Nephron progenitor cell (in vitro differentiated cells): Measurements from ENCODE around the gene CEP164.

Experiments used
- DNase-seq: peaks from one replicate; pipeline ENCODE4 v3.0.0; 2021
- H3K27ac Mint-ChIP-seq: 2 replicates; pipeline ENCODE4 v1.8.0; 2021; ENCODE audit warnings: mild to moderate bottlenecking, moderate library complexity, mixed read lengths
- H3K27me3 Mint-ChIP-seq: 2 replicates; pipeline ENCODE4 v1.8.0; 2021; ENCODE audit warnings: mild to moderate bottlenecking, low read depth, mixed read lengths; ENCODE audit not compliant: poor library complexity
- H3K36me3 Mint-ChIP-seq: 2 replicates; pipeline ENCODE4 v1.8.0; 2021; ENCODE audit warnings: low read depth, mixed read lengths
- H3K4me1 Mint-ChIP-seq: 2 replicates; pipeline ENCODE4 v1.8.0; 2021; ENCODE audit warnings: mixed read lengths
- H3K4me3 Mint-ChIP-seq: 2 replicates; pipeline ENCODE4 v1.8.0; 2021; ENCODE audit warnings: mild to moderate bottlenecking, moderate library complexity, mixed read lengths
- H3K9me3 Mint-ChIP-seq: 2 replicates; pipeline ENCODE4 v1.8.0; 2021; ENCODE audit warnings: mild to moderate bottlenecking, moderate library complexity, mixed read lengths
- CTCF ChIP-seq: fragments of 200-600 bp; sonication (generic); IDR thresholded peaks from 2 replicates; pipeline ENCODE4 v1.5.0; 2021; ENCODE audit warnings: antibody characterized with exemption

The CEP164 gene

GRCh38 chr11:117356126-117356890 is 28.7 kb downstream of the CEP164 start:
- Mint-ChIP-seq H3K9me3 (no peaks in the 10 kb centered on the region), H3K36me3 (peaks cover 44% of the 10 kb centered on the region), H3K4me3 (no peak overlapping the region), H3K4me1 (no peaks in the 10 kb centered on the region), H3K27me3 (no peaks in the 10 kb centered on the region), H3K27ac (no peak overlapping the region)
- TF ChIP-seq CTCF: no peak
- no peak for DNase-seq

- no peaks in the 10 kb centered on the region for H3K4me1 Mint-ChIP-seq
- TF ChIP-seq CTCF: no peak
- peaks cover 59% of the 10 kb centered on the region for H3K36me3 Mint-ChIP-seq
- no peak for DNase-seq
- H3K4me3 Mint-ChIP-seq: no peak overlapping the region
- H3K9me3 Mint-ChIP-seq: no peaks in the 10 kb centered on the region
- H3K27me3 Mint-ChIP-seq: no peaks in the 10 kb centered on the region
- no peak overlapping the region for H3K27ac Mint-ChIP-seq
These were observed 33.8 kb downstream of the CEP164 start for GRCh38 chr11:117361432-117361831.

- DNase-seq: no peak
- no peaks in the 10 kb centered on the region for H3K9me3 Mint-ChIP-seq
- H3K4me1 Mint-ChIP-seq: peaks cover 5% of the 10 kb centered on the region
- peak overlapping the region; percentile 20 for H3K27ac Mint-ChIP-seq
- no peak for TF ChIP-seq CTCF
- H3K36me3 Mint-ChIP-seq: peaks cover 61% of the 10 kb centered on the region
- no peak overlapping the region for H3K4me3 Mint-ChIP-seq
- H3K27me3 Mint-ChIP-seq: no peaks in the 10 kb centered on the region
These were observed 38.6 kb downstream of the CEP164 start for GRCh38 chr11:117366248-117366647.

- H3K27ac Mint-ChIP-seq: no peak overlapping the region
- peaks cover 61% of the 10 kb centered on the region for H3K36me3 Mint-ChIP-seq
- TF ChIP-seq CTCF: no peak
- no peaks in the 10 kb centered on the region for H3K27me3 Mint-ChIP-seq
- H3K4me1 Mint-ChIP-seq: peaks cover 5% of the 10 kb centered on the region
- H3K4me3 Mint-ChIP-seq: no peak overlapping the region
- no peaks in the 10 kb centered on the region for H3K9me3 Mint-ChIP-seq
- DNase-seq: no peak
These were observed 39.2 kb downstream of the CEP164 start for GRCh38 chr11:117366875-117367274.

- H3K36me3 Mint-ChIP-seq: peaks cover 57% of the 10 kb centered on the region
- H3K4me3 Mint-ChIP-seq: no peak overlapping the region
- H3K27me3 Mint-ChIP-seq: no peaks in the 10 kb centered on the region
- TF ChIP-seq CTCF: no peak
- no peak for DNase-seq
- H3K4me1 Mint-ChIP-seq: peaks cover 16% of the 10 kb centered on the region
- H3K9me3 Mint-ChIP-seq: no peaks in the 10 kb centered on the region
- no peak overlapping the region for H3K27ac Mint-ChIP-seq
These were observed 41.9 kb downstream of the CEP164 start for GRCh38 chr11:117369534-117369933.

GRCh38 chr11:117371453-117371852 is 43.8 kb downstream of the CEP164 start:
- no peak for TF ChIP-seq CTCF
- peaks cover 62% of the 10 kb centered on the region for H3K36me3 Mint-ChIP-seq
- H3K4me1 Mint-ChIP-seq: peaks cover 20% of the 10 kb centered on the region
- no peak overlapping the region for H3K4me3 Mint-ChIP-seq
- H3K27me3 Mint-ChIP-seq: no peaks in the 10 kb centered on the region
- no peaks in the 10 kb centered on the region for H3K9me3 Mint-ChIP-seq
- DNase-seq: no peak
- H3K27ac Mint-ChIP-seq: no peak overlapping the region
